Measurements from ENCODE around the gene MYH9.

- no peak for TF ChIP-seq POLR2A (IDR thresholded peaks at IDR 0.05)
- TF ChIP-seq CTCF (IDR thresholded peaks at IDR 0.05) = no peak
These were observed 139.8 kb downstream of the MYH9 start for GRCh38 chr22:36247955-36248354.
